Measurements from ENCODE around the gene EWSR1.

DNA sequence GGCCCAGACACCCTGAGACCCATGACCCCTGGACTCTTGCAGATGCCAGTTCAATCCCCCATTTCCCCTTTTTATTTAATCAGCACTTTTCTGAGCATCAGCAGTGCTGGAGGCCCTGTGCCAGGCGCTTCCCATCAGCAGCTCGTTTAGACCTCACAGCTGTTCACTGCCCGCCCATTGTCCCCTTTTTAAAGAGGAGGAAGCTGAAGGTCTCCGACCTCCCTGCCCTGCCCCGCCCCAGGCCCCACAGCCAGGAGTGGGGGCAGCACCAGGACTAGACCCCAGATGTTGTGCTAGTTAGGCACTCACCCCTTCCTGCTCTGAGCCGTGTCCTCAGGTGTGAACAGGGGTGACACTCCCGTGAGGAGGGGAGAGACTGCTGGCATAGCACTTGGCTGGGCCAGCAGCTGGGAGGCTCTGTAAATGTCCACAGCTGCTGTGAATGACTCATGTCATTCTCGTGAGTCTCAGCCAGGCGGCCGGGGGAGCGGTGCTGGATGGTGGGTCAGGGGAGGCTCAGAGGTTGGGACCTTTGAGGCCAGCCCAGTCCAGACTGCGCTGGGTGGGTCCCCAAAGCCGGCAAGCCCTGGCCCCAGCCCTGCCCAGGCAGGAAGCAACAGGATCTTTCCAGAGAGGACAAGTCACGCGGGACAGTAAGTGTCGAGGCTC is 42.5 kb upstream of the EWSR1 start:
- no peak for TF ChIP-seq POLR2A (IDR thresholded peaks at IDR 0.05)
- TF ChIP-seq CTCF (IDR thresholded peaks at IDR 0.05): no peak
